Fibroblast of villous mesenchyme (primary cell): Measurements from ENCODE around the gene MYH14. TPM values are rescaled to one million over a fixed set of nuclear protein-coding genes. Genes with fewer than 3 reads are reported as not detected.

Experiments used
- DNase-seq: peaks from one replicate; pipeline ENCODE4 v3.0.0-alpha.2; 2010; ENCODE audit warnings: low read depth
- H3K4me3 ChIP-seq: 2 replicates; pipeline ENCODE4 v1.5.1; 2011; ENCODE audit warnings: low read depth, mild to moderate bottlenecking, low read length
- CTCF ChIP-seq: IDR thresholded peaks from 2 replicates; pipeline ENCODE4 v1.5.1; 2012; ENCODE audit warnings: low read depth, mild to moderate bottlenecking, low read length; ENCODE audit not compliant: insufficient read depth
- total RNA-seq: library from RNA; depleted of rRNA; stranded (reverse); fragments of >200 nt; gene quantifications from 2 replicates; pipeline ENCODE4 v1.2.3, GENCODE V29; 2012

Gene MYH14
- total RNA-seq, 1 donor = not detected

DNA sequence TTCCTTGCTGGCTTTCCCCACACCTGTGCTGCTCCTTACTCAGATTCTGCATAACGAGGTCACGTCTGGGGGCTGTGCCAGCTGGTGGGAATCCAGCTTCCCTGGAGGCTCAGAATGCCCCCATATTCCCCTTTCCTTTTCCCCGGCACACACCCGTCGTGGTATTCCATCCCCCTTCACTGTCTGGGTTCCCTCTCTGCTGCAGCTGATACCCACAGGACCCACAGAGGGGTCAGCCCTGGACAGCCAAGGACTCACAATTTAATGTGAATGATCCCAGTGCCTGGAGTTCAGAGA is 4.2 kb upstream of the MYH14 start:
- no peak for TF ChIP-seq CTCF
- no peak overlapping the region for H3K4me3 ChIP-seq
- DNase-seq = no peak

GRCh38 chr19:50202386-50202785 is 1.0 kb upstream of the MYH14 start:
- no peak for TF ChIP-seq CTCF
- DNase-seq = no peak
- H3K4me3 ChIP-seq = no peak overlapping the region

DNA sequence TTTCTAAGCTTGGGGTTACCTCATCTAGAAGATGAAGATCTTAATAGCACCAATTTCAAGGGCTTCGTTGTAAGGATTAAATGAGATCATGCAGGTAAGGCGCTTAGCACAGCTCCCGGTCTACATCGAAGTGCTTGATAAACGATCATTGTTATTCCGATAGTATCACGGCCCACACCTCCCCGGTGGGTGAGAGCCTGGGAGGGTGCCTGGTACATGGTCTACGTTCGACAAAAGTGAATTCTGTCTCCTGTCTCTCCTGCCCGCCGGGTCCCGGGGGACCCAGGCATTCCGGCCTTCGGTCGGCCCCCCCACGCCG is 501 bp upstream of the MYH14 start:
- TF ChIP-seq CTCF = no peak
- no peak overlapping the region for H3K4me3 ChIP-seq
- no peak for DNase-seq

DNA sequence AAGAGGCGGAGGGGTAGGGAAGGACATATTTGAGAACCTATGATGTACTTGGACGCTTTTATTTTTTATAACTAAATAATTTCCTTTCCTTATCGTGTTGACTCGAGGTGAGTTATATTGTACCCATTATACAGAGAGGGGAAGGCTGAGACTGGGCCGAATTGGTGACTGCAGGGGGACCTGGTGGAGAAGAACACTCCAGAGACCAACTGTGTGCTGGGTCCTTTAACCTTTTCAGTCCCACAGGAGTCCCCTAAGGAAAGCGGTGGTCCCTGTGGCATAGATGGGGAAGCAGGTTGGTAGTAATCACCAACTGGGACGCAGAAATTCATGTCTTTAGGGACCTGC is 633 bp downstream of the MYH14 start:
- H3K4me3 ChIP-seq = no peak overlapping the region
- no peak for TF ChIP-seq CTCF
- no peak for DNase-seq

- no peak overlapping the region for H3K4me3 ChIP-seq
- DNase-seq = no peak
- TF ChIP-seq CTCF = no peak
Measured at GRCh38 chr19:50204811-50205675, 1.6 kb downstream of the MYH14 start.

GRCh38 chr19:50205681-50206138 is 2.3 kb downstream of the MYH14 start:
- H3K4me3 ChIP-seq = no peak overlapping the region
- no peak for TF ChIP-seq CTCF
- DNase-seq = no peak

DNA sequence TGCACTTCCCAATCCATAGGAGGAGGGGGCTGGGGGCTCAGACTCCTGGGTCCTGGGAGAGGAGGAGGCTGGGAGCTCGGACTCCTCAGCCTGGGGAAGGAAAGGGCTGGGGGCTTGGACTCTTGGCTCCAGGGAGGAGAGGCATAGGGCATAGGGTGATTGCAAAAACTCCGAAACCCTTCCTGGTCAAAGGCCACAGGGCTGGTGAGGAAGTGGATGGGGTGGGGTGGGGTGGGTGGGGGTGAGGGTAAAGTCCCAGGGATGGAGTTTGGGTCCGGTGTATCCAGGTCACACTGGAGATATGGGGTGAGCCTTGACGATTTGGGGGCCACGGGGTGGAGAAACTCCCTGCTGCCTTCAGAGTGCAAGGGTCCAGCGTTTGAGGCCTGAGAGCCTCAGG is 2.8 kb downstream of the MYH14 start:
- no peak for DNase-seq
- no peak overlapping the region for H3K4me3 ChIP-seq
- TF ChIP-seq CTCF = no peak
